Stomach (tissue), 9 donors: ENCODE data around the gene HEXIM1. TPM values are rescaled to one million over a fixed set of nuclear protein-coding genes. Genes with fewer than 3 reads are reported as not detected.
A peak's percentile ranks its signal among the peaks of the same experiment; 100 is the strongest.

Experiments
- DNase-seq, 2 donors: peaks; one replicate each; pipeline versions ENCODE4 v3.0.0 to v3.0.0-alpha.2; 2013 to 2019
- H3K27ac ChIP-seq, 5 donors: fragments of 200-600 bp in 4 of 5; sonication (generic) in 4 of 5; one replicate each; pipeline ENCODE4 v1.5.1; 2013 to 2019; ENCODE audit warnings: mild to moderate bottlenecking in 1 of 5, moderate library complexity in 1 of 5
- H3K27me3 ChIP-seq, 3 donors: fragments of 200-600 bp; sonication (generic); one replicate each; pipeline ENCODE4 v1.5.1; 2017 to 2019; ENCODE audit warnings: mixed run types in 1 of 3
- H3K36me3 ChIP-seq, 4 donors: fragments of 200-600 bp; sonication (generic); 1 replicate in 3 of 4; 2 replicates in 1 of 4; pipeline ENCODE4 v1.5.1; 2016 to 2019
- H3K4me1 ChIP-seq, 4 donors: fragments of 200-600 bp; sonication (generic); one replicate each; pipeline ENCODE4 v1.5.1; 2016 to 2019
- H3K4me3 ChIP-seq, 4 donors: fragments of 200-600 bp; sonication (generic) in 3 of 4; one replicate each; pipeline ENCODE4 v1.5.1; 2016 to 2019; ENCODE audit warnings: mild to moderate bottlenecking in 1 of 4
- H3K9me3 ChIP-seq, 4 donors: fragments of 200-600 bp; sonication (generic); one replicate each; pipeline ENCODE4 v1.5.1; 2016 to 2019
- EP300 ChIP-seq: sonication (generic); formaldehyde crosslinking; IDR thresholded peaks from one replicate; pipeline ENCODE4 v1.6.1; 2017; ENCODE audit warnings: antibody characterized with exemption
- POLR2A ChIP-seq, 4 donors: fragments of 450-650 bp; IDR thresholded peaks; one replicate each; pipeline ENCODE4 v1.6.1; 2016; ENCODE audit warnings: antibody characterized with exemption in 4 of 4, control low read depth in 2 of 4, mild to moderate bottlenecking in 1 of 4, moderate library complexity in 1 of 4
- POLR2AphosphoS5 ChIP-seq, 3 donors: sonication (generic); formaldehyde crosslinking; IDR thresholded peaks; one replicate each; pipeline ENCODE4 v1.6.1; 2016; ENCODE audit warnings: antibody characterized with exemption in 3 of 3
- WGBS, 5 donors: extraction: QIAGEN DNeasy Blood & Tissue Kit in 3 of 5; methylation state at CpG; one replicate each; pipeline versions ENCODE4 v1.1.5 to v1.1.7; 2013 to 2018; 5-methylcytosine and 5-hydroxymethylcytosine counted together
- intact Hi-C: fragments of 100-400 bp; cut with DNase I; formaldehyde crosslinking; loops from one replicate; pipeline ENCODE4 v1.15.1; 2023; ENCODE audit warnings: low total_unique reads
- polyA plus RNA-seq, 3 donors: library from polyadenylated mRNA; stranded (reverse); fragments of 200-250 nt; gene quantifications; one replicate each; pipeline ENCODE4 v1.2.3, GENCODE V29; 2013
- total RNA-seq, 5 donors: library from RNA; depleted of rRNA; stranded (reverse); fragments of >200 nt; gene quantifications; one replicate each; pipeline versions ENCODE4 v1.1.0 to v1.2.3, GENCODE V29; 2014 to 2016
- TF ChIP-seq, protein P1 (sequence below), 7 experiments: fragments of 450-650 bp in 4 of 7; fragments of 200-600 bp in 3 of 7; sonication (generic) in 3 of 7; IDR thresholded peaks; one replicate each; pipeline ENCODE4 v1.5.1; 2016 to 2019; ENCODE audit warnings: antibody characterized with exemption in 7 of 7, control low read depth in 2 of 7, mild to moderate bottlenecking in 1 of 7
- donor health status: healthy with polysubstance abuse.
- donor health status: Bipolar disorder and iron deficiency.
- donor health status: healthy.

The HEXIM1 gene
- total and polyA plus RNA-seq, 8 donors, result 6.4 to 23.8 (median 15.7) TPM

GRCh38 chr17:45135978-45136791 lies 12.1 kb upstream of the HEXIM1 start:
- TF ChIP-seq, protein P1, sequence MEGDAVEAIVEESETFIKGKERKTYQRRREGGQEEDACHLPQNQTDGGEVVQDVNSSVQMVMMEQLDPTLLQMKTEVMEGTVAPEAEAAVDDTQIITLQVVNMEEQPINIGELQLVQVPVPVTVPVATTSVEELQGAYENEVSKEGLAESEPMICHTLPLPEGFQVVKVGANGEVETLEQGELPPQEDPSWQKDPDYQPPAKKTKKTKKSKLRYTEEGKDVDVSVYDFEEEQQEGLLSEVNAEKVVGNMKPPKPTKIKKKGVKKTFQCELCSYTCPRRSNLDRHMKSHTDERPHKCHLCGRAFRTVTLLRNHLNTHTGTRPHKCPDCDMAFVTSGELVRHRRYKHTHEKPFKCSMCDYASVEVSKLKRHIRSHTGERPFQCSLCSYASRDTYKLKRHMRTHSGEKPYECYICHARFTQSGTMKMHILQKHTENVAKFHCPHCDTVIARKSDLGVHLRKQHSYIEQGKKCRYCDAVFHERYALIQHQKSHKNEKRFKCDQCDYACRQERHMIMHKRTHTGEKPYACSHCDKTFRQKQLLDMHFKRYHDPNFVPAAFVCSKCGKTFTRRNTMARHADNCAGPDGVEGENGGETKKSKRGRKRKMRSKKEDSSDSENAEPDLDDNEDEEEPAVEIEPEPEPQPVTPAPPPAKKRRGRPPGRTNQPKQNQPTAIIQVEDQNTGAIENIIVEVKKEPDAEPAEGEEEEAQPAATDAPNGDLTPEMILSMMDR (IDR thresholded peaks at IDR 0.05), result no peak
- no peak for TF ChIP-seq POLR2A (IDR thresholded peaks at IDR 0.05)
- TF ChIP-seq POLR2AphosphoS5 (IDR thresholded peaks at IDR 0.05), result no peak
- TF ChIP-seq EP300, result no peak
- peak overlapping the region; percentile 84 to 93 (median 89) for H3K27ac ChIP-seq
- no peak for DNase-seq
- intact Hi-C loops, result loop anchor here (5.0 kb wide), 1 partner anchor 61 kb away; no protein-coding TSS in a partner anchor
- 42 to 69% (median 45%) methylated on average over 8 to 21 of the region's 21 CpGs for WGBS, 5 donors
- H3K9me3 ChIP-seq, result no peaks in the 10 kb centered on the region
- H3K36me3 ChIP-seq, result peaks cover 0 to 22% (median 10%) of the 10 kb centered on the region in 4 donors
- peak overlapping the region; percentile 61 to 78 (median 70) for H3K4me3 ChIP-seq
- no peaks in the 10 kb centered on the region for H3K27me3 ChIP-seq
- peaks cover 19 to 49% (median 41%) of the 10 kb centered on the region in 4 donors for H3K4me1 ChIP-seq

- peaks cover 14 to 41% (median 33%) of the 10 kb centered on the region in 4 donors for H3K4me1 ChIP-seq
- 76 to 83% (median 80%) methylated on average over 9 to 12 of the region's 12 CpGs for WGBS, 5 donors
- H3K36me3 ChIP-seq, result peaks cover 0 to 22% (median 10%) of the 10 kb centered on the region in 4 donors
- TF ChIP-seq EP300 (no peak), POLR2A (IDR thresholded peaks at IDR 0.05) (no peak), POLR2AphosphoS5 (IDR thresholded peaks at IDR 0.05) (no peak)
- TF ChIP-seq, protein P1 (IDR thresholded peaks at IDR 0.05), result no peak
- no peak for DNase-seq
- H3K4me3 ChIP-seq, result peak overlapping the region in 1 of 4 donors; percentile 61
- H3K9me3 ChIP-seq, result no peaks in the 10 kb centered on the region
- no peaks in the 10 kb centered on the region for H3K27me3 ChIP-seq
- intact Hi-C loops, result loop anchor here (5.0 kb wide), 1 partner anchor 60 kb away; no protein-coding TSS in a partner anchor
- H3K27ac ChIP-seq, result peak overlapping the region in 1 of 5 donors; percentile 93
These were observed 11.3 kb upstream of the HEXIM1 start for GRCh38 chr17:45136846-45137560.

DNA sequence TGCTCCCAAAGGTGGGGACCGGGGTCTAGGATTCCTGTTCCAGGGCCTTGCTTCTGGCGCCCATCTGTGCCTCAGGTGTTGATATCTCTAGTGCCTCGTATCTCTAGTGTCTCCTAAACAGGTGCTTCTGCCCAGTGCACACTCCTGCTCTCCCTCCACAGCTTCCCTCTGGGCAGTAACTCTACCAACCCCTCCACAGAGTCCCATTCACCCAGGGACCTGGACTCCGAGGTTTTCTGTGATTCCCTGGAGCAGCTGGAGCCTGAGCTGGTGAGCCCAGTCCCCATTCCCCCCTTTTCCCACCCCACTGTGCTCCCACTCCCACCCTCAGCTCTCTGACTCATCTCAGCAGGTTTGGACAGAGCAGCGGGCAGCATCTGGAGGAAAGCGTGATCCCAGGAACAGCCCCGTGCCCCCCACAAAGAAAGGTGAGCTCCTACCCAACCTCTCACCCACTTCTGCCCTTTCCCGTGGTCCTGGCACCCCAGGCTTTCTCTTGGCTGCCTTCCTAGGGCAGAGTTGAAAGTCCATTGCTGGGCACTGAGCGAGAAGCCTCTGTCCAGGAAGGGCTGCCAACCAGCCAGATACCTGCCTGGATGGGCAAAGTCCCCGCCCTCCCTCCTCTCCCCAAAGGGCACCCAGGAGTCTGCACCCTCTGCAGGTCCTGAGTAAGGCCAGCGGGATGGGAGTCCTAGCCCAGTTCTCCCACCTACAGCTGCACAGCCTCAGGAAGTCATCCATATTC lies 10.5 kb upstream of the HEXIM1 start:
- Histone ChIP-seq H3K27ac (no peak overlapping the region), H3K4me3 (no peak overlapping the region), H3K27me3 (no peaks in the 10 kb centered on the region), H3K36me3 (peaks cover 0 to 22% (median 10%) of the 10 kb centered on the region in 4 donors), H3K9me3 (no peaks in the 10 kb centered on the region), H3K4me1 (peaks cover 14 to 36% (median 32%) of the 10 kb centered on the region in 4 donors)
- TF ChIP-seq, protein P1 (IDR thresholded peaks at IDR 0.05), result no peak
- TF ChIP-seq POLR2AphosphoS5 (IDR thresholded peaks at IDR 0.05) (no peak), EP300 (no peak), POLR2A (IDR thresholded peaks at IDR 0.05) (no peak)
- DNase-seq, result no peak
- intact Hi-C loops, result loop anchor here (5.0 kb wide), 1 partner anchor 60 kb away; no protein-coding TSS in a partner anchor
- 63 to 76% (median 67%) methylated on average over 11 of the region's 11 CpGs for WGBS, 5 donors
